Testis (tissue), 3 donors: Measurements from ENCODE around the gene PEX6. TPM values are rescaled to one million over a fixed set of nuclear protein-coding genes. Genes with fewer than 3 reads are reported as not detected.

ENCODE experiments used
- DNase-seq: peaks from one replicate; pipeline ENCODE4 v3.0.0-alpha.2; 2019
- H3K27ac ChIP-seq, 2 donors: fragments of 200-600 bp; sonication (generic); one replicate each; pipeline ENCODE4 v1.5.1; 2019
- H3K27me3 ChIP-seq: fragments of 200-600 bp; sonication (generic); one replicate; pipeline ENCODE4 v1.5.1; 2019
- H3K36me3 ChIP-seq: fragments of 200-600 bp; sonication (generic); one replicate; pipeline ENCODE4 v1.5.1; 2017; ENCODE audit warnings: low read depth; ENCODE audit errors: missing control alignments
- H3K4me1 ChIP-seq: fragments of 200-600 bp; sonication (generic); one replicate; pipeline ENCODE4 v1.5.1; 2019
- H3K4me3 ChIP-seq, 2 donors: fragments of 200-600 bp; sonication (generic); one replicate each; pipeline ENCODE4 v1.5.1; 2017 to 2019
- H3K9me3 ChIP-seq: fragments of 200-600 bp; sonication (generic); one replicate; pipeline ENCODE4 v1.5.1; 2017
- POLR2A ChIP-seq: fragments of 450-650 bp; IDR thresholded peaks from one replicate; pipeline ENCODE4 v1.6.1; 2017; ENCODE audit warnings: antibody characterized with exemption, mild to moderate bottlenecking, moderate library complexity
- WGBS, 2 donors: methylation state at CpG; one replicate each; pipeline ENCODE4 v1.1.5; 2018; 5-methylcytosine and 5-hydroxymethylcytosine counted together
- intact Hi-C: fragments of 100-400 bp; cut with DNase I; formaldehyde crosslinking; loops from one replicate; pipeline ENCODE4 v1.15.1; 2023; ENCODE audit warnings: low total_unique reads
- polyA plus RNA-seq: library from polyadenylated mRNA; stranded (reverse); fragments of 350-450 nt; fragmentation: Illumina TruSeq; extraction: RNeasy Lipid Tissue Mini Kit (QIAGEN cat#74804); gene quantifications from one replicate; pipeline ENCODE4 v1.2.3, GENCODE V29; 2014; ENCODE audit warnings: low read depth, low replicate concordance; ENCODE audit not compliant: insufficient read depth
- total RNA-seq, 2 donors: library from RNA; depleted of rRNA; stranded (reverse); fragments of >200 nt; gene quantifications; one replicate each; pipeline ENCODE4 v1.2.3, GENCODE V29; 2016
- TF ChIP-seq, protein P1 (sequence below), 3 experiments: fragments of 450-650 bp in 2 of 3; fragments of 200-600 bp in 1 of 3; sonication (generic) in 1 of 3; IDR thresholded peaks; one replicate each; pipeline ENCODE4 v1.5.1; 2016 to 2019; ENCODE audit warnings: antibody characterized with exemption in 3 of 3, mild to moderate bottlenecking in 2 of 3, moderate library complexity in 1 of 3

Gene PEX6
- total and polyA plus RNA-seq, 3 donors from 2014 or later: 15.3 to 50.4 (median 22.5) TPM

DNA sequence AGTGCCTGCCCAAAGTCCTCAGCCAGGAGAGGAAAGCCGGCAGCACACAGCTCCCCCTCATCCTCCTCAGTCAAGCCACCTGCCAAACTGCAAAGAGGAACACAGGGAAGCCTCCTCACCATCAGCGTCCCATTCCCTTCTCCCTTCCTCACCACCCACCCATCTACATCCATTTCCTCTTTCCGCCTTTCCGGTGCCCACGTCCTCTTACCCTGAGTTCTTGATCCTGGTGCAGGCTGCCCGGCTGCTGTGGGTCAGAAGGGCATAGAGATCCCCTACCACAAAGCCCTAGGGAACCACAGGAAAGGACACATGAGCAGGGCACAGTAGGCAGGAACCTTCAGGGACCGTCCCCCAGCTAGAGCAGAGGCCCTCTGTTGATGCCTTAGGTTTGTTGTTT, 12.4 kb downstream of the PEX6 start:
- Histone ChIP-seq H3K27me3 (no peaks in the 10 kb centered on the region), H3K9me3 (no peaks in the 10 kb centered on the region), H3K4me1 (no peaks in the 10 kb centered on the region), H3K36me3 (no peaks in the 10 kb centered on the region), H3K4me3 (no peak overlapping the region), H3K27ac (no peak overlapping the region)
- TF ChIP-seq, protein P1, sequence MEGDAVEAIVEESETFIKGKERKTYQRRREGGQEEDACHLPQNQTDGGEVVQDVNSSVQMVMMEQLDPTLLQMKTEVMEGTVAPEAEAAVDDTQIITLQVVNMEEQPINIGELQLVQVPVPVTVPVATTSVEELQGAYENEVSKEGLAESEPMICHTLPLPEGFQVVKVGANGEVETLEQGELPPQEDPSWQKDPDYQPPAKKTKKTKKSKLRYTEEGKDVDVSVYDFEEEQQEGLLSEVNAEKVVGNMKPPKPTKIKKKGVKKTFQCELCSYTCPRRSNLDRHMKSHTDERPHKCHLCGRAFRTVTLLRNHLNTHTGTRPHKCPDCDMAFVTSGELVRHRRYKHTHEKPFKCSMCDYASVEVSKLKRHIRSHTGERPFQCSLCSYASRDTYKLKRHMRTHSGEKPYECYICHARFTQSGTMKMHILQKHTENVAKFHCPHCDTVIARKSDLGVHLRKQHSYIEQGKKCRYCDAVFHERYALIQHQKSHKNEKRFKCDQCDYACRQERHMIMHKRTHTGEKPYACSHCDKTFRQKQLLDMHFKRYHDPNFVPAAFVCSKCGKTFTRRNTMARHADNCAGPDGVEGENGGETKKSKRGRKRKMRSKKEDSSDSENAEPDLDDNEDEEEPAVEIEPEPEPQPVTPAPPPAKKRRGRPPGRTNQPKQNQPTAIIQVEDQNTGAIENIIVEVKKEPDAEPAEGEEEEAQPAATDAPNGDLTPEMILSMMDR (IDR thresholded peaks at IDR 0.05): no peak
- TF ChIP-seq POLR2A: no peak
- no peak for DNase-seq
- WGBS, 2 donors: 74 to 85% methylated on average over 7 of the region's 7 CpGs
- intact Hi-C loops: no loop called here

DNA sequence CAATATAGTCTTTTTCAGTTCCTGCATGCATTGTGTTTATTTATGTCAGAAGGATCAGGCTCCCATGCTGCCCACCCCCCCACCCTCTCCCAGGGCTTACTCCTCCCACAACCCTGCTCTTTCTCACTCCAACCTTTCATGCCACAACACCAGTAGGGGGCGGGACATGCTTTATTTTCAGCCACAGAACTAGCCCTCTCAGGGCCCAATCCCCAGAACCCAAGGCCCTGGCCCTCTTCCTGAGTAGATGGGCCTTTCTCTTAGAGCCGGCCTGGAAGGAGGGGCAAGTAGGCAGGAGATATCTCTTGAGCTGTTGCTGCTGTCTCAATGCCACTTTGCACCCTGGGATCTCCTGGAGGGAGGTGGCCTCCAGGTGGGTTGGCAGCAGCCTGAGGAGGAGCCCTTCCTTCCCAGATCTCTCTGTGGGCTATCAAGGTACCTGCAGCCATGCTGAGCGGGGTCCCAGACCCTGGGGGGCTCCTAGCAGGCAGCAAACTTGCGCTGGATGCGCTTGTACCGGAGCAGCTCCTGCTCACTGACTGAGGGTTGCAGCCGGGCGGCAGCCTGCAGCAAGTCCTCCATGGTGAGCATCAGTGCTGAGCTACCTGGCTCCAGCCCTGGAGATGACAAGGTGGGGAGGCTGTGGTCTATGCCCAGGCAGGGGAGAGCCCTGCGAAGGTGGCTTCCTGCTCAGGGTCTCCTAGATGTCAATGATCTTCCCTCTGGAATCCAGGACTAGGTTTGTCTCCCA, 15.0 kb downstream of the PEX6 start:
- Histone ChIP-seq H3K9me3 (no peaks in the 10 kb centered on the region), H3K36me3 (no peaks in the 10 kb centered on the region), H3K27me3 (no peaks in the 10 kb centered on the region), H3K4me3 (no peak overlapping the region), H3K4me1 (peaks cover 15% of the 10 kb centered on the region), H3K27ac (no peak overlapping the region)
- intact Hi-C loops: no loop called here
- WGBS, 2 donors: 82 to 88% methylated on average over 3 to 8 of the region's 9 CpGs
- no peak for DNase-seq
- TF ChIP-seq POLR2A: no peak
- TF ChIP-seq, protein P1 (IDR thresholded peaks at IDR 0.05): no peak

DNA sequence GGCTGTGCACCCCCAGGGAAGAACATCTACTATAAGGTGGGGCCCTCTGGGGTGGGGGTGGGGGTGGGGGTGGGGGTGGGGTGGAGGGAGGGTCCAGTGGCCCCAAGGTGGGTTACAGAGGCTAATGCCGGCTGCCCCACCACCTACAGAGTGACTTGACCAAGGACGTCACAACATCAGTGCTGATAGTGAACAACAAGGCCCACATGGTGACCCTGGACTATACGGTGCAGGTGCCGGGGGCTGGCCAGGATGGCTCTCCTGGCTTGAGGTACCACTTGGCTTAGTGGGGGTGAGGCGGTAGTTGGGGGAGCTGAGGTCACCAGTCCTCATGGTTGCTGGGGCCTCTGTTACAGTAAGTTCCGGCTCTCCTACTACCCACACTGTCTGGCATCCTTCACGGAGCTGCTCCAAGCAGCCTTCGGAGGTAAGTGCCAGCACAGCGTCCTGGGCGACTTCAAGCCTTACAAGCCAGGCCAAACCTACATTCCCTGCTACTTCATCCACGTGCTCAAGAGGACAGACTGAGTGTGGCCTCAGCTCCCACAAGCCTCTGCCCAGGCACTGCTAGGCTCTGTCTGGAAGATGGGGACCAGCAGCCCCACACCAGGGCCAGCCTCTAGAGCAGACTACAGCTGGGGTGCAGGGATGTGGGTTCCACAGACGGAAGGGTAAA, 15.7 kb downstream of the PEX6 start:
- H3K36me3 ChIP-seq: no peaks in the 10 kb centered on the region

DNA sequence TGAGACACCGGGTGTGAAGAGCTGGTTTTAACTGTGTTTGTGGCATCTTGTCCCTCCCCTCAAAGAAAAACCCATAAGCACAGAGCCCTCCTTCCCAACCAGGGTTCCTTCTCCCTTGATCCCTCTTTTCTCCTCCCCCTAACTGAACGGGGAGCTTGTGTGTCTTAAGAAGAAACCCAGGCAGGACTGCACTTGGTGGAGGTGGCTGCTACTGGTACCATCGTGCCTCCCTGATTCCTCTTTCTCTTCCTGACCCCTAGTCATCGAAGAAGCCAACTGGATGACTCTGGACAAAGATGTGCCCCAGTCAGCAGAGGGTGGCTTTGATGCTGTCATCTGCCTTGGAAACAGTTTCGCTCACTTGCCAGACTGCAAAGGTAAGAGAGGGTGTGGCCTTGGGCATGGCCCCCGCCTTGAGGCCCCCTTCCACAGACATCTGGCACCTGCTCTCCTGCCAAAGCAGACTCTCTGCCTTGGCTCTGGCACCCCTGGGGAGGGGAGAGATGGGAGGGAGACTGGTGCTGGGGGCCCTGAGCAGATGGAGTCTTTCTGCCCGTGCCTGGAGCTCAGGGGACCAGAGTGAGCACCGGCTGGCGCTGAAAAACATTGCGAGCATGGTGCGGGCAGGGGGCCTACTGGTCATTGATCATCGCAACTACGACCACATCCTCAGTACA, 16.3 kb downstream of the PEX6 start:
- Histone ChIP-seq H3K4me3 (no peak overlapping the region), H3K36me3 (no peaks in the 10 kb centered on the region), H3K9me3 (no peaks in the 10 kb centered on the region), H3K27ac (no peak overlapping the region), H3K27me3 (no peaks in the 10 kb centered on the region), H3K4me1 (peaks cover 15% of the 10 kb centered on the region)
- WGBS, 2 donors: 81 to 90% methylated on average over 12 of the region's 13 CpGs
- no peak for TF ChIP-seq POLR2A
- TF ChIP-seq, protein P1 (IDR thresholded peaks at IDR 0.05): no peak
- DNase-seq: no peak
- intact Hi-C loops: no loop called here

More for the DNA sequence above, 15.7 kb downstream of the PEX6 start:
- no peak for DNase-seq
- no peak overlapping the region for H3K27ac ChIP-seq
- no peaks in the 10 kb centered on the region for H3K9me3 ChIP-seq
- intact Hi-C loops: no loop called here
- 74 to 81% methylated on average over 9 to 12 of the region's 12 CpGs for WGBS, 2 donors
- no peak overlapping the region for H3K4me3 ChIP-seq
- no peaks in the 10 kb centered on the region for H3K27me3 ChIP-seq
- peaks cover 15% of the 10 kb centered on the region for H3K4me1 ChIP-seq
- no peak for TF ChIP-seq POLR2A
- TF ChIP-seq, protein P1 (IDR thresholded peaks at IDR 0.05): no peak
